Measurements from ENCODE around the gene ZDHHC11B. TPM values are rescaled to one million over a fixed set of nuclear protein-coding genes. Genes with fewer than 3 reads are reported as not detected.

ZDHHC11B gene
- total RNA-seq, 3 donors from 2014 or later (not counting 1 experiment from before 2014, with no cell fraction given): 0.85 to 7.3 (median 2.2) TPM

DNA sequence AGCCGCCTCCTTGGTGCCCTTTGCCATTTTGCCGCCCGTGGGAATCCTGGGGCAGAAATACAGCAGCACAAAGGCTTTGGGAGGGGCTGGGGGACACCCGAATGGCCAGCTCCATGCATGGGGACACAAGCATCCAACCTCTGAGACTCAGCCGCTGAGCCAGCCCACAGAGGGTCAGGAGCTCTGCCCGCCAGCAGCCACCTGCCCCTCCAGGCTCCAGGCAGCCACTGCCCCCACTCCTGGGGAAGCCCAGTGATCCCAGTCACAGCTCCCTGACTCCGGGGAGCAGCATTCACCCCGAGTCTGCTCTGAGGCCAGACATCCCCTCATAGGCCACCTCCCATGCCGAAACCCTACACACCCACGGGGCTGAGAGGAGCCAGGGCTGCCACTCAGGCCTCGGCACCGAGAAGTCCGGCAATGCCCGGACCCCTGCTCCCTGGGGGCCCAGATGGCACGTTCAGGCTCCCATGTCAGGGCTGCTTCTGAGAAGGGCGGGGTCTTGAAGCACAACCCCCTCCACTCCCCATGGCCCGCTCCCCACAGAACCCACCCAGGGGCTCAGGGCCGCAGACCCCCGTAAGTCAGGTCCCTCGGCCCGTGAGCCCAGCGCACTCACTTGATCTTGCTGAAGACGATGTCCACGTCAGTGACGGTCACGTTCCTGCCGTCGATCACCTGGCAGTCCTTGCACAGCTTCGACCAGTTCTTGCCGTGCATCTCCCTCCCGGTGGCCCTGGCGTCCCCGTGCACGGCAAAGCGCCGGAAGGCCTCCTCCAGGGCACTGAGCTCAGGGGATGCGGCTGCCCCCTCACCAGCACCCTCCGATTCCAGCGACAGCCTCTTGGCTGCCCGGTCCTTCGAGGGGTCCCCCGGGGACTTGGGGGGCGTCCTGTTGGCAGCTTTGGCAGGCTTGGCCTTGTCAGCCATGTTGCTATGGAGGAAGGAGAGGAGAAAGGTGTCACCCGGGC lies 107.1 kb downstream of the ZDHHC11B start:
- no peak overlapping the region for H3K4me3 Mint-ChIP-seq
- H3K9me3 ChIP-seq (ENCODE audit: control insufficient read depth, insufficient read depth, low read length): no peaks in the 10 kb centered on the region
- peaks cover 5 to 9% of the 10 kb centered on the region in 2 donors for H3K4me1 Mint-ChIP-seq
- no peaks in the 10 kb centered on the region for H3K36me3 Mint-ChIP-seq
- peak in 1 of 2 donors; percentile 15 for DNase-seq
- TF ChIP-seq, protein P1, sequence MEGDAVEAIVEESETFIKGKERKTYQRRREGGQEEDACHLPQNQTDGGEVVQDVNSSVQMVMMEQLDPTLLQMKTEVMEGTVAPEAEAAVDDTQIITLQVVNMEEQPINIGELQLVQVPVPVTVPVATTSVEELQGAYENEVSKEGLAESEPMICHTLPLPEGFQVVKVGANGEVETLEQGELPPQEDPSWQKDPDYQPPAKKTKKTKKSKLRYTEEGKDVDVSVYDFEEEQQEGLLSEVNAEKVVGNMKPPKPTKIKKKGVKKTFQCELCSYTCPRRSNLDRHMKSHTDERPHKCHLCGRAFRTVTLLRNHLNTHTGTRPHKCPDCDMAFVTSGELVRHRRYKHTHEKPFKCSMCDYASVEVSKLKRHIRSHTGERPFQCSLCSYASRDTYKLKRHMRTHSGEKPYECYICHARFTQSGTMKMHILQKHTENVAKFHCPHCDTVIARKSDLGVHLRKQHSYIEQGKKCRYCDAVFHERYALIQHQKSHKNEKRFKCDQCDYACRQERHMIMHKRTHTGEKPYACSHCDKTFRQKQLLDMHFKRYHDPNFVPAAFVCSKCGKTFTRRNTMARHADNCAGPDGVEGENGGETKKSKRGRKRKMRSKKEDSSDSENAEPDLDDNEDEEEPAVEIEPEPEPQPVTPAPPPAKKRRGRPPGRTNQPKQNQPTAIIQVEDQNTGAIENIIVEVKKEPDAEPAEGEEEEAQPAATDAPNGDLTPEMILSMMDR (IDR thresholded peaks at IDR 0.05): no peak
- no peak for ATAC-seq
- no peak overlapping the region for H3K4me3 ChIP-seq (ENCODE audit: low read length)
- no peak overlapping the region for H3K27ac Mint-ChIP-seq
- intact Hi-C loops (cut with micrococcal nuclease): no loop called here
- H3K27me3 ChIP-seq (ENCODE audit: control insufficient read depth, insufficient read depth, low read length): no peaks in the 10 kb centered on the region
- H3K36me3 ChIP-seq (ENCODE audit: control insufficient read depth, insufficient read depth, low read length): no peaks in the 10 kb centered on the region
- H3K9me3 Mint-ChIP-seq: no peaks in the 10 kb centered on the region
- no peaks in the 10 kb centered on the region for H3K27me3 Mint-ChIP-seq (ENCODE audit: low read depth in 2 of 2)
- no peak overlapping the region for H3K27ac ChIP-seq (ENCODE audit: low read length)
- 87% methylated on average over 44 of the region's 44 CpGs for WGBS (ENCODE audit: insufficient coverage)
- H3K4me1 ChIP-seq (ENCODE audit: control insufficient read depth, insufficient read depth, low read length): peaks cover 13% of the 10 kb centered on the region

DNA sequence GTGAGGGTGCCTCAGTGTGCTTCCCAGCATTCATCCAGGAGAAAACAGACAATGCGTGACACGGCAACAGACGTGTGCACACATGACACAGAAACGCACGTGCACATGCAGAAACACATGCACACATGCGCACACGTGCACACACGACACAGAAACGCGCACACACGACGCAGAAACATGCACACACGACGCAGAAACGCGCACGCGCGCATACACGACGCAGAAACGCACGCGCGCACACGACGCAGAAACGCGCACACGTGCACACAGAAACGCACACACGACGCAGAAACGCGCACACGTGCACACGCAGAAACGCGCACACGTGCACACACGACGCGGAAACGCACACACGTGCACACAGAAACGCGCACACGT lies 107.8 kb downstream of the ZDHHC11B start:
- DNase-seq (no peak), ATAC-seq (no peak)
- H3K9me3 ChIP-seq (ENCODE audit: control insufficient read depth, insufficient read depth, low read length): no peaks in the 10 kb centered on the region
- H3K4me3 ChIP-seq (ENCODE audit: low read length): no peak overlapping the region
- Mint-ChIP-seq H3K36me3 (no peaks in the 10 kb centered on the region), H3K27ac (no peak overlapping the region), H3K9me3 (no peaks in the 10 kb centered on the region), H3K4me3 (no peak overlapping the region), H3K4me1 (peaks cover 10 to 15% of the 10 kb centered on the region in 2 donors), H3K27me3 (ENCODE audit: low read depth in 2 of 2) (no peaks in the 10 kb centered on the region)
- H3K27me3 ChIP-seq (ENCODE audit: control insufficient read depth, insufficient read depth, low read length): peaks cover 3% of the 10 kb centered on the region
- no peak overlapping the region for H3K27ac ChIP-seq (ENCODE audit: low read length)
- intact Hi-C loops (cut with micrococcal nuclease): no loop called here
- TF ChIP-seq, protein P1 (IDR thresholded peaks at IDR 0.05): no peak
- no peaks in the 10 kb centered on the region for H3K36me3 ChIP-seq (ENCODE audit: control insufficient read depth, insufficient read depth, low read length)
- H3K4me1 ChIP-seq (ENCODE audit: control insufficient read depth, insufficient read depth, low read length): peaks cover 20% of the 10 kb centered on the region
- 97% methylated on average over 48 of the region's 48 CpGs for WGBS (ENCODE audit: insufficient coverage)

DNA sequence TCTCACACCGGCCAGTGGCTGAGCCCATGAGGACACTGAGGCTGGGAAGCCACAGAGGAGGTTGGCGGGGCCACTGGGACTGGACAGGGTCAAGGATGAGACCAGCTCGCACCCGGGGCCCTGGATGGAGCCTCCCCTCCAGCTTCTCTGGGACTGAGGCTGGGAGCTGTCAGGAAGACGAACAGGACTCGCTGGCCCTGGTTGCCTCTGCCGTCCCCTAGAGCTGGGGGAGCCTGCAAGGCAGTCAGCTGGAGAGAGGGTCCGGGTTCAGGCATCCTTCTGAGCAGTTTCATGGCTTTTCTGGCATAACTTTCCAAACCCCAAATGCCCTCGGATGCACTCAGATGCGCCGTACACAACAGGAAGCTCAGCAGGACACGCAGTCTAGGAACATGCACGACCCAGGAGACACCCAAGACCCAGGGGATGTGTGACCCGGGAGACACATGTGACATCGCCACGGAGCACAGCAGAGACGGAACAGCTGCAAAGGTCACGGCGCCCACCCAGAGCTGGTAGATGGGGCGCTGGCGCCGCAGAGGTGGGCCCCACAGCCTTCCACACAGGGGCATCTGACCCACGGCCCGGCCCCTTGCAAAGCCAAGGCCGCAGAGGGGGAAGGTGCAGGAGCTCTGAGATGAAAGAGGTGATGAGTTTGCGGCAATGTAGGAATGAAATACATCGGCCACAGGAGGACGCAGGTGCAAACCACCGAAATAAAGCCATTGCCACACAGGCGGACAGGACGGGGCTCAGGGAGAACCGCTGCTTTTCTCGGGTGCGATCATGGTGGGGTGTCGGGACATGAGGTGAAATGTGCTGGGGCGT lies 108.4 kb downstream of the ZDHHC11B start:
- H3K27me3 ChIP-seq (ENCODE audit: control insufficient read depth, insufficient read depth, low read length): peaks cover 3% of the 10 kb centered on the region
- Mint-ChIP-seq H3K36me3 (no peaks in the 10 kb centered on the region), H3K9me3 (no peaks in the 10 kb centered on the region), H3K27ac (no peak overlapping the region), H3K27me3 (ENCODE audit: low read depth in 2 of 2) (no peaks in the 10 kb centered on the region), H3K4me1 (peaks cover 10 to 15% of the 10 kb centered on the region in 2 donors), H3K4me3 (no peak overlapping the region)
- TF ChIP-seq, protein P1 (IDR thresholded peaks at IDR 0.05): no peak
- no peaks in the 10 kb centered on the region for H3K9me3 ChIP-seq (ENCODE audit: control insufficient read depth, insufficient read depth, low read length)
- WGBS (ENCODE audit: insufficient coverage): 85% methylated on average over 36 of the region's 36 CpGs
- ATAC-seq: no peak
- intact Hi-C loops (cut with micrococcal nuclease): no loop called here
- H3K4me3 ChIP-seq (ENCODE audit: low read length): no peak overlapping the region
- H3K27ac ChIP-seq (ENCODE audit: low read length): no peak overlapping the region
- peak in 1 of 2 donors; percentile 12 for DNase-seq
- H3K4me1 ChIP-seq (ENCODE audit: control insufficient read depth, insufficient read depth, low read length): peaks cover 24% of the 10 kb centered on the region
- no peaks in the 10 kb centered on the region for H3K36me3 ChIP-seq (ENCODE audit: control insufficient read depth, insufficient read depth, low read length)

All from natural killer cell (primary cell).